ENCODE results near the gene MMP28. TPM values are rescaled to one million over a fixed set of nuclear protein-coding genes. Genes with fewer than 3 reads are reported as not detected.

Gene MMP28
- total RNA-seq = 4.2 TPM

GRCh38 chr17:35795007-35795870 lies at the start of gene MMP28:
Gene MMP28, minus strand, starts transcription at chr17:35795641. Its CDS starts 264 bp downstream, at chr17:35795377.

GRCh38 chr17:35808962-35809854 lies 13.8 kb upstream of the MMP28 start, which contains the start of gene TAF15:
Gene TAF15, plus strand, starts transcription at chr17:35809484. Its CDS starts 86 bp downstream, at chr17:35809570.

GRCh38 chr17:35760587-35760986 lies 34.9 kb downstream of the MMP28 start, which contains the start of gene C17orf50:
Gene C17orf50, plus strand, starts transcription at chr17:35760887. Its CDS starts 55 bp downstream, at chr17:35760942.

GRCh38 chr17:35752945-35753764 lies 42.3 kb downstream of the MMP28 start, which contains the start of gene GAS2L2:
Gene GAS2L2, minus strand, starts transcription at chr17:35753239. Its CDS starts 389 bp downstream, at chr17:35752850.

GRCh38 chr17:35731239-35731916 lies 64.1 kb downstream of the MMP28 start, which contains the start of gene RASL10B:
Gene RASL10B, plus strand, starts transcription at chr17:35731639. Its CDS starts 3,546 bp downstream, at chr17:35735185.

Other genes starting within 250 kb of the MMP28 start
- gene SLFN14, start 234.8 kb downstream of the MMP28 start, total RNA-seq = 1.0 TPM
- 7.6 TPM for gene PEX12, start 217.1 kb downstream of the MMP28 start, total RNA-seq
- gene AP2B1, start 208.3 kb downstream of the MMP28 start, total RNA-seq = 116 TPM
- 4.1 TPM for gene RASL10B, start 64.0 kb downstream of the MMP28 start, total RNA-seq
- 0.33 TPM for gene GAS2L2, start 42.4 kb downstream of the MMP28 start, total RNA-seq
- not detected for gene C17orf50, start 34.8 kb downstream of the MMP28 start, total RNA-seq
- gene TAF15, start 13.8 kb upstream of the MMP28 start, total RNA-seq = 132 TPM
- gene HEATR9, start 73.2 kb upstream of the MMP28 start, total RNA-seq = not detected
- gene CCL5, start 84.7 kb upstream of the MMP28 start, total RNA-seq = 2.1 TPM
- gene RDM1, start 135.1 kb upstream of the MMP28 start, total RNA-seq = 0.99 TPM
- not detected for gene LYZL6, start 148.1 kb upstream of the MMP28 start, total RNA-seq
- not detected for gene CCL16, start 185.9 kb upstream of the MMP28 start, total RNA-seq
- 0.60 TPM for gene CCL14, start 191.1 kb upstream of the MMP28 start, total RNA-seq
- not detected for gene CCL15, start 205.9 kb upstream of the MMP28 start, total RNA-seq
- gene CCL23, start 222.3 kb upstream of the MMP28 start, total RNA-seq = not detected